NCI-H526 treated with DMSO at 0.1 percent for 48 hours (cell line): ENCODE data around the gene CSPG4.
"Not testable (repeated sequence)": the region's sequence is repeated elsewhere in the genome, so short reads cannot be mapped to it uniquely, and the experiment has no call there.

Experiments
- DNase-seq: peaks from one replicate; lab custom pipeline; 2025; lab: John Stamatoyannopoulos, UW

The CSPG4 gene

DNA sequence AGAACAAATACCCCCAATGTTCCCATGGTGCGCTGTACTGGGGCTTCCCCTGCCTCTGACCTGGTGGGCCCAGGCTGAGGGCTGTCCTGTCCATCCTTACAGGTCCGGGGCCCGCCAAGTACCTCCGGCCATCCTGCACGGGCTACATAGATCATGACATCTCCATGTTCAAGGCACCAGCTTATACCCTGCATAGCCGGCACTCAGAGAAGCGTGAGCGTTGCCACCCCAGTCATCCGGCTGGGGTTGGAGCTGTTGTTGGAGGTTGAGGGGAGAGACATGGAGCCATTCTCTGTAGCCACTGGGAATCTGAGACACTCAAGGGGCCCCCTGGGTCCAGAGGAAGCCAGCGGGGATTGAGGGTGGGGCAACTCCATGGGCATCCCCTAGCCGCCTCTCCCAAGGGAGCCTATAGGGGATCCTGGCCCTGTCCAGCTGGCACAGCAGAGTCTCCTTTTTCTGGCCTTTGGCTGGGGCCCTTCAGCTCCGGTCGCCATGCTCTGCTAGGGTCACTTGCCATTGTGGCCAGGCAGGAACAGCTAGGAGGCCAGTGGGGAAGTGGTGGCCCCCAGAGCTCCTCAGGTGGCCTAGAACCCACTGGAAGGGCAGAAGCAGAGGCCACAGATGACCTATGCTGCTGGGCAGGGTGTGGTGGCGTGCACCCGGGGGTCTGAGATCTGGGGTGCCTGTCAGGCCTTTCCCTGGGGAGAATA is 12.5 kb upstream of the CSPG4 start:
- DNase-seq, result no peak

DNA sequence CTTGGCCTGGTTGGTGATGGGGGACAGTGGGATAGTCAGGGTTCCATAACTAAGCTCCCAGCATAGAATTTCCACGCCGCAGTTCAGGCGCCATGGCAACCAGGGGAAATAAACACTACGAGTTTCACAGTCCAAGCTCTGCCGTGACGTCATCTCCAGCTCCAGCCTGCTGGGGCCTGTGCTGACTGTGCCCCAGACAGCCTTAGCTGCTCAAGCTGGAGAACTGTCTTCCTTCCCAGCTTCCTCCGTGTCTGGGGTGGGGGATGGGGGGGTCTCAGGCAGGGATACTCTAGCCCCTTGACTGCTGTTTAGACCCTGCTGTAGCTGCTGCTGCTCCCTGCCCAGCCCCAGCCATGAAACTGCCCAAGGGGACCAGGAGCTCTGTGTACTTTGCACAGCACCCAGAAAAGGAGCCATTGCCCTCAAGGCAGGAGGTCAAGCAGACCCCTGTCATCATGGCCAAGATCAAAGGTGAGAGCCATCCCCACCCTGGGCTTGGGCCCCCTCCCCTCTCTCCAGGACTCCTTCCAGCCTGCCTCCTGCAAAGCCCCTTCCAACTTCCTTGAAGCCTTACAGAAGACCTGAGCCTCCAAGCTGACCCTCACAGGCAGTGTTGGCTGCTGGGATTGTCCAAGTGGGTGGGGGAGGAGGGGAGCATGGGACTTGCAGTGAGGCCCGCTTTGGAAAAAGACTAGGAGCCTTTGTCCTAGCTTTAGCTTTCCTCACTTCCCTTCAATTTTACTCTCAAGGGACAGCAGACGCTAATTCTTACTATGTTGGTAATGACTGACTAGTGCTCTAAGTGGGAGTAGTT is 11.4 kb upstream of the CSPG4 start:
- DNase-seq, result no peak

DNA sequence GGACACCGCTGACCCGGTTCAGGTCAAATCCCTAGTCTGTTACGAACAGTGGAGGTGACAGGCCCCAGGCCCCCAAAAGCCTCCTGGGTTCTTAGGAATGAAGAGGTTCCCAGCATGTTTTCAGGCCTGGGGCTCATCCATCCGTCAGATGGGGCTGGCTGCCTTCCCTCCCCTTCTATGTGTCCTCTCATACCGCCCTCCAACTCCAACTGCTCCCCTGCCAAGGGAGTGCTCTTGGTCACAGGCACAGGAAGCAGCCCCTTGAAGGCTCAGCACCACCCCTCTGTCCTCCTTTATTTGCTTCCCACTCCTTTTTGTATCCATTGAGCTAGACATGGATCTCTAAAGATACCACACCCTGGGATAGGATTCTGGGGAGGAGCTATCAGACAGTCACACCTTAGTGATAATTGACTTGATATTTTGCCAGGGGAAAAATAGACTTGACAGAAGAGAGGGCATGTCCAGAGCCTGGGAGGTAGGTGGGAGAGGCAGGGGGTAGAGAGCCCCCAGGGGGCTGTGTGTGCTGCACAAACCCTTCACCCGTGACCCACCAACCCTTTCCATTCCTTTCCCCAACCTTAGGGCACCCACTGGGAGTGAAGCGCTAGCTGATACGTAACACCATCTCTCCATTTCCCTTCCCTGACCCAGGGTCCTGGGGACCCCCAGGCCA is 10.7 kb upstream of the CSPG4 start:
- no peak for DNase-seq

DNA sequence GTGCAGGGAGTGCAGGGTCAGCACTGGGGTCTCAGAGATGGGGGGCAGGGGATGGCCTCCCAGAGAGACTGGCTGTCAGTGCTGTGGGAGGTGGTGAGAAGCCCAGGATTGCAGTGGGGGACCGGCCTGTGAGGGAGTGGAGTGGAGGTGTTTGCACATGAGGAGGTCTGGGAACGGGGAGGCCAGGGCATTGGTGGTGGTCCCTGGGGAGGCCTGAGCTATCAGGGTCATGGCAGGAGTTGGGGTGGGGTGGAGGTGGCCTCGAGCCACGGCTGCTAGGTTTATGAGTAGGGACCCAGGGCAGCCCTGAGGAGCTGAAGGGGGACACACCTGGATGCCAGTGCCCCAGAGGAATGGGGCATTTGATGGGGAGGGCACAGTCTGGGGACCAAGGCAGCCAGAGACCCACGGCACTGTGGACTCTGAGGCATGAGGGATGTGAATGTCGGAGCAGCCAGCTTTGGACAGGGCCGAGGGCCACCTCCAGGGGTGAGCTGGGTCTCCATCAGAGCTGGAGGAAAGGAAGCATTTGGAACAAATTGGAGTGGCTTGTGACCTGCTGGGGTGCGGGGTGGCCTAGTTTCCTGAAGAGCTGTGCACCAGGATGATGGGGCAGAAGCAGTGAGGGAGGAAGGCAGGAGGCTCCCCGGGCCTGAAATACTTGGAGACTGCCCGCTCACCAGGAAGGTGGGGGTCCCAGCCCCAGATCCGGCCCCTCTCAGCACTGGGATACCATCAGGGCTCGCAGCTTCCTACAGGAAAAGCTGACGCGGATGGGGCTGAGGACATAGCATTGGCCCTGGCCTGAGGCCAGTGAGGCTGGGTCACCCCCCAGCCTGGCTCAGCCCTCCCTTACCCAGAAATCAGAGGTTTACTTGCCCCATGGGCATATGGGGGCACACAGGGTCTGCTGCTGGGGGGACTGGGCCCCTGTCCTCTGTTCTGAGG is 9.5 kb upstream of the CSPG4 start:
- DNase-seq, result no peak

DNA sequence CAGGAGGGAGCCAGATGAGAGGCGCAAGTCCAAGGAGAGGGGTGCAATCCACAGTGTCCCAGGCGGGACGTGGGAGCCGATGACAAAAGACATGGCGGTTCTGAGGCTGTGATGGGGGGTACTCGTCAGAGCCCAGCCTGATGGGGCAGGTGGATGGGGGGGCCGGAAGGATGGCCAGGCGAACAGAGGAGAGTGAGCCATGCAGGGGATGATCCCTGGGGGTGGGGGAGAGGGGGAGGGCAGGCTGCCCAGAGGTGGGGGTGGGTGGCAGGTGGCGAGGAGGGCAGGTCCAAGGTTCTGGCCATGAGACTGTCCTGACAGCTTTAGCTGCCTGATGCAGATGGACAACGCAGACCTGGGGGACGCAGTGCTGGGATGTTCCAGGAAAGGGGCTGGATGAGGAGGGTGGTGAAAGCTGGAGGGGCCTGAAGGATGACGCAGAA is 8.9 kb upstream of the CSPG4 start:
- DNase-seq, result no peak

DNA sequence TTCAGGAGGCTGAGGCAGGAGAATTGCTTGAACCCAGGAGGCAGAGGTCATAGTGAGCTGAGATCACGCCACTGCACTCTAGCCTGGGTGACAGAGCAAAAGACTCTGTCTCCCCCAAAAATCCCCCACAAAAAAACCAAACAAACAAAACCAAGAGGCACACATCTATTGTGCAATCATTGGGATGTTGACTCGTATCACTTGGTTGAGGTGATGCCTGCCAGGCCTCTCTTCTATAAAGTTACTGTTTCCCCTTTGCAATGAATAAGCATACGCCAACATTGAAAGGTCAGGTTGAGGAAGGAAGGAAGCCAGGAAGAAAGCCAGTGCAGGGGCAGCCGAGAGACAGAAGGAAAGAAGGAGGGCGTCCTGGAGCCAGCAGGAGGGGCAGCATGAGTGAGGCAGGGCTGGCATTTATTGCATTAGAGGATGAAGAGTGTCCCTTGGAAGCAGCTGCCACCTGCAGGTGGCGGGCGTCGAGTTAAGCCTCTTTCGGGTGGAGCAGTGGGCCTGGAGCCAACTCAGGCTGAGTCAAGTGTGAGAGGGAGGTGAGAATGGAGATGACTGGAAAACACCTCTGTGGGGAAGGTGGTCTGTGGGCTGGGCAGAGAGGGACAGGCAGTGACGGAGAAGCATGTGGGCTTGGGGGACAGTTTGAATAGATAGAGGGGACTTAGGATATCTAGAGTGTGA is 8.3 kb upstream of the CSPG4 start:
- DNase-seq, result no peak

DNA sequence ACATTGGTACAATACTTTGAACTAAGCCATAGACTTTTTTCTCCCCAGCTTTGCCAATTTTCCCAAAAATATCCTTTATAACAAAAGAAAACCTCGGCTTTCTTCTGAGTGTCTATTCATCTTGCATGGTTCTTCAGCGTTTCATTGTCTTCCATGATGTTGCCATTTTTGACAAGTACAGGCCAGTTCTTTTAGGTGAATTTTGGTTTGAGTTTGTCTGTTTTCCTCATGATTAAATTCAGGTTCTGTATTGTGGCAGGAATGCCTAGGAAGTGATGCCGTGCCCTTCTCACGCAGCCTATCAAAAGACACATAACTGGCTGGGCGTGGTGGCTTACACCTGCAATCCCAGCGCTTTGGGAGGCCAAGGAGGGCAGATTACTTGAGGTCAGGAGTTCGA is 7.6 kb upstream of the CSPG4 start:
- DNase-seq, result no peak

DNA sequence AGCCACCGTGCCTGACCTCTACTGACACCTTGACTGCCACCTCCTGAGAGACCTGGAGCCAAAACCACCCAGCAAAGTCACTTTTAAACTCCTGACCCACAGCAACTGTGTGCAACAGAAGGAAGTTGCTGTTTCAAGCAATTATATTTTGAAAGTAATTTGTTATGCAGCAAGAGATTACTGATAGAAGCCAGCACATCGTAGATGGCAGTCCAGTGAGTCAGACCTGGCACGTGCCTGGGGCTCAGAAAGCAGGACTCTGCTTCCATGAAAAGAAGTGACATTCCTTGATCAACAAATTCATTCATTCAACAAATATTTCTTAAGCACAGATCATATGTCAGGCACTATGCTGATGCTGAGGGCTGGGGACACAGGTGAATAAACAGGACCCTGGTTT is 5.7 kb upstream of the CSPG4 start:
- no peak for DNase-seq

DNA sequence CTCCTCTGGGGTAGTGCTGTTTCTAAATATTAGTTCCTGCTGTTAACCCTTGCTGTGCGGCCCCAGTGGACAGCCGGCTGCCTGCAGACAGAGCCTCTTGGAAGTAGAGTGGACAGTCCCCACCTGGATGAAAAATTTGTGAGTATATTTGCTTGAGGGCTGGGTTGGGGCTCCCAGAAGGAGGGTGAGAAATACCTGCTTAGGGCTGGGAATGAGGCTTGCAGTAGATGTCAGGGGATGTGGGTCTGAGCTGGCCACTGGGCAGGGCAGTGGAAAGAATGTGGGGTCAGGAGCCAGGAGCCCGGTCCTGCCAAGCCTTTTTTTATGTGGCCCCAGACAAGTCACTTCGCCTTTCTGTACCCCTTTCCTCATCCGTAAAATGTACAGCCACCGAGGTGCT is 4.4 kb upstream of the CSPG4 start:
- DNase-seq, result not testable (repeated sequence)

DNA sequence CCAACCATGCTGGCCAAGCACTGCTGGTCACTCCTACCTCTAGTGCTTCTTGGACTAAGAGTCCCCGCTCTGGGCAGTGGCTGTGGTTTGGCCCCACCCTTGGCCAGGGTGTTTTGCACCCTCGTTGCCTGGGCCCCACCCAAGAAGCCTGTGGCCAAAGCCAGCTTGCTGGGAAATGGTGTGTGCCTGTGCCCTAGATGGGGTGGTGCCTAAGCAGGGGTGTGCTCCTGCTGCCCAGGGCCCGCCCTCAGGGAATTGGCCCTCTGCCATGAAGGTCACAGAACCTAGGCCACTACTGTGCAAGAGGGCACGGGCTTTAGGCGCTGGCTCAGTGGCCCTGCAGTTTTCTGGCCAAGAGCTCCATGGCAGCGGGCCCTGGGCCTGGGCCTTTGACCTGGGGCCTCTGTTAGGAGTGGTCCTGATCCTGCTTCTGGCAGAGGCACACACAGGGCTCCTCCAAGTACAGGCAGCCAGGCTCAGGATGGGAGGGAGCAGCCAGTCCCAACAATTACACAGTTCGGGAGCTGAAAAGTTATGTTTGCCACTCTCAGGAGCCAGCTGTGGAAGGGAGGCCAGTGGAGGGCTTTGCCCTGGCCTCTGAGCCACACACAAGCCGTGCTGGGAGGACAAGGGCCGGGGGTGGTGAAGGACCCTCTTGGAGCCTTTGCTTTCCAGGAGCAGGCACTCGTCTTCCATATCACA is 3.8 kb upstream of the CSPG4 start:
- DNase-seq, result not testable (repeated sequence)

DNA sequence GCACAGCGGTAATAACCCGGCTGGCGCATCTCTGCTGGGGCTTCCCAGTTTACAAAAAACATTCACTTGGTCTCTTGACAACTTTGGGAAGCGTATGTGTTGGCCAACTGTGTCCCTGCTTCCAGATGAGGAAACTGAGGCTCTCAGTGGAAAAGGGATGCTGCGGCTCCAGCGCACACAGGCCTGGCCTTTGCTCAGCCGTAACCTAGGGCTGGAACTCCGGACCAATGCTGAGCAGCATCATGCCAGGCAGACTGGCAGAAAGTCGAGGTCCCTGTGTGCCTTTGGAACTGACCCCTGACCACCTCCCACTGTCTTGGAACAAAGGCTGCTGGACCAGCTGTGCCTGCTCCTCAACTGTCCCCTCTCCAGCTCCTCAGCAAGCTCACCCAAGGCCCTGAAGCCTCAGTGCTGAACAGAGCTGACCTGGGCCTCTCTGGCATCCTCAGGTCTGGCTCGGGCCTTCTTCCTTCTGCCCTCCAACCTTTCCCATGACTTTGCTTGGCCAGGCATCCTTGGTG is 2.7 kb upstream of the CSPG4 start:
- DNase-seq, result not testable (repeated sequence)

DNA sequence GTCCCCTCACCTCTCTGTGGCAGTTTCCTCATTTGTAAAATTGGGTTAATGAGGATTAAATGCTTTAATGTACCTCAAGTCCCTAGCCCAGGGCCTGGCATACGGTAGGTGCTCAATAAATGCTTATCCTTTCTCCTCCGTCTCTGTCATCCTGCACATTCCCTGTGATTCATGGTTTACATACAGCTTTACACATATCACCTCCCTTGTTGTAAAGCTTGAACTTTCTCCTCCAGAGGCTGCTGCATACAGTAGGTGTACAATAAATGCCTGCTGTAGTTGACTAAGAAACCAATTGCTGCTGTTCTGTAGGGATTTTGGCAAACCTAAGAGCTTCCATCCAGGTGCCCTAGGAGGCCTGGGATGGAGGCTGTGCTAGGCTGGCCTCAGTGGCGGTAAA is 1.5 kb upstream of the CSPG4 start:
- DNase-seq, result no peak

DNA sequence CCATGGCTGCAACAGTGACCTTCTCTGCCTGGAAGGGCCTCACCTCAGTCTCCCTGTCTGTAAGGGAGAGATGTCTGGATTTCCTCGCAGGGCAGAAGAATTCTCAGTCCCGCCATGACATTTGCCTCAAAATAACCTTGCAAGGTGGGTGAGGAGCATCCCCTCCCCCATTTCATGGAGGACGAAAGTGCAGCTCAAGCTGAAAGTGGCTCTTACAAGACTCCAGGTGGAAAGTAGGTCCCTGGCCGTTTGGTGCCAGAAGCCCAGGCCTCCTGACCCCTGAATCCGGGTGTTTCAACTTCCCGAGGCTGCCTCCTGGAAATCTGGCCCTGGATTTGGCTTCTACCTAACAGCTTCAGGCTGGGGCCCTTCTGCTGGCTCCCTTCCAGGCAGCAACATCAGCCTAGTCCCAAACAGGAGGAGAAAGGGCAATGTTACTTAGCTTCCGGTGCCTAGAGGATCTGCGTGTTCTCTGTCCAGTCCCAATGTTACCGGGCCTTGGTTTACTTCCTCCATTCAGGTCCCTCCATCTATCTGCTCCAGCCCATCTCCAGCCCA is 769 bp upstream of the CSPG4 start:
- DNase-seq, result no peak

DNA sequence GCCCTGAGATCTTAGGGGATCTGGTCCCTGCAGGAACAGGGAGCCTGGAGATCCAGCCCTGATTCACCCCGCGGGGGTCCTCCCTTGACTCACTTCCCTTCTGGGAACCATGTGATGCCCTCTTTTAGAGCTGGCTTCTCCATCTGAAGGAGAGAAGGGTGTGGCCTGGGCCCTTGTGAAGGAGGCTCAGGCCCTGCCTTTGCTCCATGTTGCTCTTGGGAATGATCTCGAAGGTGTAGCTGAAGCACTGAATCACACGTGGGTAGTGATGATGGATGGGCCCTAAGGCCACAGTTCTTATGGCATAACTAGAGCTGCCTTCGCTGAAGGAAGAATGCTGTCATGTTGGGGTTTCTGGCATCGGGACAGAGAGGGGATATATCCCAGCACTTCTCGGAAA is 1.2 kb downstream of the CSPG4 start:
- DNase-seq, result not testable (repeated sequence)

DNA sequence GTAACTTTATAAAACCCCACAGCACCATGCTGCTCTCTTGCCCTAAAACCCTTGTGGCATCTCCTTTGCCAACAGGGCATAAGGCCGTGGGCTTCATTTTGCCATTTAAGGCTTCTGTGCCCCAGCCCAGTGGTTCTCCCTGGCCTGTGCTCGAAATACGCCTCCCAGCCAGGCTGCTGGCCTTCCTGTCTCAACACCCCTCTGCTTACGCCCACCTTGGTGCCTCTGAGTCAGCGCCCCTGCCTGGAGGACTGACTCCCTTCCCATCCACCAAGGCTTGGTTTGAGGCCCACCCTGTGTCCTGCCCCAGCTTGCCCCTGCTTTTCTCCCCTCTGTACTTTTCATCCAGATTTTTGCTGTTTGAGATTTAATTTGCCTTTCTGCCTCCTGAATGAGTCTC is 1.8 kb downstream of the CSPG4 start:
- DNase-seq, result not testable (repeated sequence)

DNA sequence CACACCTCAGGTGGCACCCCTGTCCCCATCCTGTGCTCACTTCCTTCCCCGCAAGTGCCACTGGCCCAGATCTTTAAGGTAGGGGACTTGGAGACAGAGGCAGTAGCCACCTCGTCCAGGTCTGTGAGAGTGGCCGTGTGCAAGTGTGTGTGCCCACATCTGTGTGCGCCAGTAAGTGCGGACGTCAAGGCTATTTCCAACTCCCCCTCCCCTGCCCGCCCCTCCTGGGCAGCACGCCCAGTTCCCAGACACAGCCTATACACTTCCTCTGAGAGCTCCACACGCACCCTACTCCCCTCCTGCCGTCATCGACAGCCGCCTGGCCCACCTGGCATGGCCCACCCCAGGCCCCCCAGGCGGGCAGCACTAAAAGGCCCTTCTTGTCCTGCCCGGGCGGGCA is 3.2 kb downstream of the CSPG4 start:
- DNase-seq, result not testable (repeated sequence)

DNA sequence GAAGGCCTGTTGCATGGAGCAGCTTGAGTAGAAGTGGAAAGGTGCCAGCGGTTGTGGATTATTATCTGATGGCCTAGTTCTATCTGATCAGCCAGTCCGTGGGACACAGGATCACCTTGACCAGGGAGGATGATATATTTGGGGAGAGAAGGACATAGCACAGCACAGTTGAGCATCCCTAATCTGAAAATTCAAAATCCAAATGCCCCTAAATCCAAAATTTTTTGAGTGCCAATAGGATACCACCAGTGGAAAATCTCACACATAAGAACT is 6.0 kb downstream of the CSPG4 start:
- DNase-seq, result no peak

DNA sequence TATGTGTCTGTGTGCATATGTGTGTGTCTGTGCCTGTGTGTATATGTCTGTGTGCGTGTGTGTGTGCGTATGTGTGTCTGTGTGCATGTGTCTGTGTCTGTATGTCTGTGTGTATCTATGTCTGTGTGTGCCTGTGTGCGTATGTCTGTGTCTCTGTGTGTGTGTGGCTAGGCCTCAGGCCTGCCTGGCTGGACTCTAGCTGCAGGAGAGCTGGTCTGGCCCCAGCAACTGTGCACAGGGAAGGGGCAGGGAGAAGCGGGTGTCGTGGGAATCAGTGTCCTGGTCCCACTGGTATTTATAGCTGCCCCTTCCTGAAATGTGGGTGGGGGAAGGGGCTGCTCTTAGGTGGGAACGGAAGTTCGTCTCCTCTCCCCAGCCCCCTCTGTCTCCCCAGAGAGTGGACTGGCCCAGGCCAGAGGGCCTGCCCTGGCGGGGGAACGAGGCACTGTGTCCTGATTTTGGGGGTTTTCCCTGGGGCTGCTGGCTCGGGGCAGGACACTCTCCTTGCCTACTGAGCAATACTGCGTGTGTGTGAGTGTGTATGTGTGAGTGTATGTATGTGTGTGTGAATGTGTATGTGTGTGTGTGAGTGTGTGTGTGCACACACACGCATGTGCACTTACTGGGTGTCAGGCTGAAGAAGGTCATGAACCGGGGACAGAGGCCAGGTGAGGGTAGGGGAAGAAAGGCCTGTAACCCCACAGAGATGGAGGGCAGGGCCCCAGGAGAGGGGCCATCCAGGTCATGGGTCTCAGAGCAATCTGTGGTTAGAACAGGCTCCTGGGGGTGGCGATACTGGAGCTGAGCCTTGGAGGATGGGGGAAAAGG is 6.6 kb downstream of the CSPG4 start:
- no peak for DNase-seq

DNA sequence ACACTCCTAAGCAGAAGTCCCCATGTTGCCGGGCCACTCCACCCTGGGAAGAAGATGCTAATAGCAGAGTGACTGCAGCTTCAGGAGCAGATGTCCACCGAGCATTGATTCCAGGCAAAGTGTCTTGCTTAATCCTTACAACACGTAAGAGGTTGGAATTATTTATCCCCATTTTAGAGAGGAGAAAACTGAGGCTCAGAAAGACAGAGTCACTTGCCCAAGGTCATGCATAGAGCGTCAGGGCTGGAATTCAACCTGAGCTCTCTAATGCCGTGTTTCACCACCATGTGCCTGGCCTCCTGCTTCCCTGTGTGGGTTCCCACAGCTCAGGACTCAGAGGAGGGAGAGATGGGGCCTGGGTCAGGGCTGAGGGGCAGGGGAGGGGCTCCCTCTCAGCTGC is 7.3 kb downstream of the CSPG4 start:
- DNase-seq, result not testable (repeated sequence)
